ENCODE results near the gene SPATA13. TPM values are rescaled to one million over a fixed set of nuclear protein-coding genes. Genes with fewer than 3 reads are reported as not detected.

Gene SPATA13
- total RNA-seq, 1 experiment from 2014 or later, result 14.1 TPM

DNA sequence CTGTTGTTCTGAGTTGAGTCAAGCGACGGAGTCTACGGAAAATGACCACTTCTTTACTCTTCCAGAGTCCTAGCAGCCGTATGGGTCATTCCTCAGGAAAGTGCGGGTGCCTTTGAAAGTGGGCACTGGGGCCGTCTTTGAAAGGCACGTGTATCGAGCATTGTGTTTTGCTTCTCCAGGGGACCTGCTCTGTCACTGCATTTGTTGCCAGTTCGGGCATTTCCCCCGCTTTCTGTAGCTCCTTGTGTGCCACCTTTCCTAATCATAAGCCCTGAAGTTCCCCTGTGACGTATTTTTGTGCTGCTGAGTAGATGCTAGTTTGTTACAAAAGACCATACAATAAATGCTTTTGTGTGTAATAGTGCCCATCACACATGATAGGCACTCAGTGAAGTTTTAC, 24.4 kb downstream of the SPATA13 start:
- H3K56ac ChIP-seq (ENCODE audit: insufficient read length, low read depth, low read length), result no peak overlapping the region
- peaks cover 7 to 10% of the 10 kb centered on the region in 2 experiments for H3K9me3 Mint-ChIP-seq
- H3K4ac ChIP-seq (ENCODE audit: low read depth, low read length), result no peak overlapping the region

More for the DNA sequence above, 24.4 kb downstream of the SPATA13 start:
- Mint-ChIP-seq H3K4me1 (peaks cover 26 to 33% of the 10 kb centered on the region in 2 experiments), H3K27me3 (ENCODE audit: low read depth) (no peaks in the 10 kb centered on the region), H3K4me3 (no peak overlapping the region), H3K27ac (no peak overlapping the region), H3K36me3 (ENCODE audit: insufficient read depth in 1 of 3, low read depth in 3 of 3) (peaks cover 0 to 9% (median 8%) of the 10 kb centered on the region in 3 experiments; a peak in 3 of 7 replicates)
- Histone ChIP-seq H3K27me3 (ENCODE audit: insufficient read depth, low read length) (no peaks in the 10 kb centered on the region), H2BK5ac (ENCODE audit: insufficient read length, low read length) (no peak overlapping the region), H3K4me1 (ENCODE audit: insufficient read depth, low read length) (no peaks in the 10 kb centered on the region; the same call in 1 of the 2 replicates), H2AK5ac (ENCODE audit: insufficient read length, low read length) (no peak overlapping the region), H3K79me2 (ENCODE audit: insufficient read depth, low read length) (peaks cover 2% of the 10 kb centered on the region), H3K79me1 (ENCODE audit: insufficient read depth, low read depth, low read length, poor library complexity, severe bottlenecking) (no peaks in the 10 kb centered on the region), H3K27ac (ENCODE audit: insufficient read length, low read depth, low read length) (no peak overlapping the region), H2BK120ac (ENCODE audit: low read depth, low read length, poor library complexity, severe bottlenecking) (no peak overlapping the region), H4K8ac (replicated peaks; ENCODE audit: insufficient read length, low read depth, low read length) (no peak overlapping the region), H4K20me1 (ENCODE audit: control insufficient read depth, insufficient read depth, insufficient read length) (no peaks in the 10 kb centered on the region), H3K14ac (ENCODE audit: insufficient read depth, low read length) (no peak overlapping the region; the same call in 1 of the 2 replicates), H3T11ph (ENCODE audit: low read length) (no peak overlapping the region), H3K23me2 (ENCODE audit: insufficient read length, low read depth, low read length, poor library complexity, severe bottlenecking) (no peaks in the 10 kb centered on the region), H2BK12ac (ENCODE audit: insufficient read length, low read depth, low read length) (no peak overlapping the region), H4K5ac (ENCODE audit: insufficient read length, low read depth, low read length) (no peak overlapping the region), H3K4me2 (ENCODE audit: insufficient read depth, insufficient read length, low read length) (no peak overlapping the region), H3K18ac (ENCODE audit: insufficient read length, low read depth, low read length) (no peak overlapping the region), H3K9ac (ENCODE audit: extremely low read depth, insufficient read length, low read length) (no peak overlapping the region), H2BK15ac (ENCODE audit: low read depth, low read length) (no peak overlapping the region), H2BK20ac (ENCODE audit: low read depth, low read length, poor library complexity, severe bottlenecking) (no peak overlapping the region), H4K91ac (ENCODE audit: insufficient read length, low read depth, low read length) (no peak overlapping the region), H2AFZ (ENCODE audit: low read length) (no peak overlapping the region), H3K9me3 (ENCODE audit: control insufficient read depth, low read depth, low read length) (no peaks in the 10 kb centered on the region), H3K23ac (ENCODE audit: insufficient read length, low read depth, low read length) (no peak overlapping the region)
- no CpG with 5 or more reads among the region's 11 CpGs for WGBS (ENCODE audit: extremely low coverage, insufficient read length, low lambda C conversion rate)
- TF ChIP-seq, protein P1, sequence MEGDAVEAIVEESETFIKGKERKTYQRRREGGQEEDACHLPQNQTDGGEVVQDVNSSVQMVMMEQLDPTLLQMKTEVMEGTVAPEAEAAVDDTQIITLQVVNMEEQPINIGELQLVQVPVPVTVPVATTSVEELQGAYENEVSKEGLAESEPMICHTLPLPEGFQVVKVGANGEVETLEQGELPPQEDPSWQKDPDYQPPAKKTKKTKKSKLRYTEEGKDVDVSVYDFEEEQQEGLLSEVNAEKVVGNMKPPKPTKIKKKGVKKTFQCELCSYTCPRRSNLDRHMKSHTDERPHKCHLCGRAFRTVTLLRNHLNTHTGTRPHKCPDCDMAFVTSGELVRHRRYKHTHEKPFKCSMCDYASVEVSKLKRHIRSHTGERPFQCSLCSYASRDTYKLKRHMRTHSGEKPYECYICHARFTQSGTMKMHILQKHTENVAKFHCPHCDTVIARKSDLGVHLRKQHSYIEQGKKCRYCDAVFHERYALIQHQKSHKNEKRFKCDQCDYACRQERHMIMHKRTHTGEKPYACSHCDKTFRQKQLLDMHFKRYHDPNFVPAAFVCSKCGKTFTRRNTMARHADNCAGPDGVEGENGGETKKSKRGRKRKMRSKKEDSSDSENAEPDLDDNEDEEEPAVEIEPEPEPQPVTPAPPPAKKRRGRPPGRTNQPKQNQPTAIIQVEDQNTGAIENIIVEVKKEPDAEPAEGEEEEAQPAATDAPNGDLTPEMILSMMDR (conservative IDR thresholded peaks at IDR 0.05), result no peak
- DNase-seq, result no peak

Data from H9 (cell line).